Endothelial cell of umbilical vein (primary cell): ENCODE results near the gene KXD1.

Source experiments
- CTCF ChIP-seq, 2 donors: IDR thresholded peaks; 1 replicate in 1 of 2; 2 replicates in 1 of 2; pipeline ENCODE4 v1.5.1; 2011; ENCODE audit warnings: low read length in 2 of 2, mild to moderate bottlenecking in 2 of 2, moderate library complexity in 2 of 2, control low read depth in 1 of 2, inconsistent platforms in 1 of 2, low read depth in 1 of 2; ENCODE audit not compliant: insufficient read depth in 1 of 2; ENCODE audit errors: extremely low read depth in 1 of 2
- EZH2 ChIP-seq: IDR thresholded peaks from 2 replicates; pipeline ENCODE4 v1.6.1; 2012; ENCODE audit warnings: borderline replicate concordance, low read depth, mild to moderate bottlenecking, moderate library complexity, low read length, inconsistent platforms; ENCODE audit not compliant: severe bottlenecking
- FOS ChIP-seq: IDR thresholded peaks from 2 replicates; pipeline ENCODE4 v1.6.1; 2011; ENCODE audit warnings: mild to moderate bottlenecking, low read length, moderate library complexity, borderline replicate concordance; ENCODE audit not compliant: insufficient read depth
- MYC ChIP-seq: IDR thresholded peaks from one replicate; pipeline ENCODE4 v1.6.1; 2011; ENCODE audit warnings: mild to moderate bottlenecking, low read depth, low read length
- POLR2A ChIP-seq: IDR thresholded peaks from 2 replicates; pipeline ENCODE4 v1.6.1; 2012; ENCODE audit warnings: low read depth, mild to moderate bottlenecking, control low read depth, low read length
- POLR2AphosphoS5 ChIP-seq: IDR thresholded peaks from 2 replicates; pipeline ENCODE4 v1.6.1; 2012; ENCODE audit warnings: low read depth, mild to moderate bottlenecking, control low read depth, low read length, moderate library complexity; ENCODE audit not compliant: insufficient read depth

DNA sequence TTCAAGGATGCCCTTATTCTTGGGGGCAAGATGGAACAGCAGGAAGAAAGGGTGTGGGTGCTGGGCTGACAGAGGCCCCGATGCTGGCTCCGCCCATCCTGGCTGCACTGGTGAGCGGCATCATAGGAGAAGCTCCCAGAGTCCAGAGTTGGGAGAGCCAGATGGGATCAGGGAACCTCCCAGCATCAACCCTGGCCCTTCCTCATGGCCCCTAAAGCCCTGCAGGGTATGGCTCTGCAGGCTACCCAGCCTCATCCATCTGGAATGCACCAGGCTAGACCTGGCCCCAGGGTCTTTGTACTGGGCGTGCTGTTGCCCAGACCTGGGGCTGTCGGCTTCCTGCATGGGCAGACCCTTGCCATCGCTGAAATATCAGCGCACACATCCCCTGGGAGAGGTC lies 27.9 kb upstream of the KXD1 start:
- TF ChIP-seq CTCF (IDR thresholded peaks at IDR 0.05; ENCODE audit: extremely low read depth in 1 of 2, insufficient read depth in 1 of 2, low read depth in 1 of 2, low read length in 2 of 2) = no peak
- TF ChIP-seq MYC = no peak
- no peak for TF ChIP-seq POLR2AphosphoS5
- TF ChIP-seq FOS = no peak
- TF ChIP-seq POLR2A = no peak
- TF ChIP-seq EZH2 = no peak
